GM21528 (cell line): ENCODE measurements around the gene FA2H.
"Not testable (repeated sequence)": the region's sequence is repeated elsewhere in the genome, so short reads cannot be mapped to it uniquely, and the experiment has no call there.

Source experiments
- ATAC-seq: cut with Tn5 transposase; IDR thresholded peaks from one replicate; pipeline ENCODE4 v1.9.1; 2021; ENCODE audit warnings: mild to moderate bottlenecking, moderate library complexity; ENCODE audit not compliant: unreplicated experiment, low FRiP score

The FA2H gene

DNA sequence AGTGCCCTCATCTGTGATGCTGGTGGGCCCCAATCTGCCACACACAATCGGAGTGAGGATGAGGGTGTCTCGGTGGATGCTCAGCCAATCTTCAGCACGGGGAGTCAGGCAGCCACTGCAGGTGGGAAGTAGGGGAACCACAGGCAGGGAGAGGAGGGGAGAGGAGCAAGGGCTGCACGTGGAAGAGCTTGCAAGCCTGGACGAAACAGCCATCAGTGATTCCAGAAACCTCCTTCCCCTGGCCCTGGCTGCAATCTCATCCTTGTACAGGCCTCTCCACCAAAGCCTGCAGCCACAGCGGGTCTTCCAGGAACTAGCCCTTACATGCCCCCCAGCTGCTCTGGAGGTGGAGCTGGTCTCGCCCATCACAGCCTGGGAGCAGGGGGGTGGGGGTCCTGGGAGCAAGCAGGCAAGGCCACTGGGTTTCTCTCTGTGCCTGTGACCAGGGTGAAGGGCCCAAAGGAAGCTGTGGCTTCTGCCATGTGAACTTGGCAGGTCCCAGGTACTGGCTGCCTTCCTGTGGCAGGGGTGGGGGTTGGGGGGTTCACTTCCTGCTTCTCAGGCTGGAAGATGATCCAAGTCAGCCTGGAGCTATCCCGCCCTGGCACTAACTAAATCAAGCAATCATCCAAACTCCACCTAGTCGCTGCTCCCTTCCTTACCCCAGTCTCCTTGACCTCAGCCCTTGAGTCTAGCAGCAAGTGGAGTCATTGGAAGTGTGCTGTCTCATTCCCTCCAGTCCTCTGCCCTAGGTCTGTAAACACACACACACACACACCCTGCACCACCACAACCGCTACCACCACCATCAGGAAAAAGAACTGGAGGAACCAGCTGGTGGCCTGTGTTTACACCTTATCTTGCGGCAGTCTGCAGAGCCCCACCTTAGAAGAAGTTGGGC is 44.6 kb downstream of the FA2H start:
- ATAC-seq = no peak

DNA sequence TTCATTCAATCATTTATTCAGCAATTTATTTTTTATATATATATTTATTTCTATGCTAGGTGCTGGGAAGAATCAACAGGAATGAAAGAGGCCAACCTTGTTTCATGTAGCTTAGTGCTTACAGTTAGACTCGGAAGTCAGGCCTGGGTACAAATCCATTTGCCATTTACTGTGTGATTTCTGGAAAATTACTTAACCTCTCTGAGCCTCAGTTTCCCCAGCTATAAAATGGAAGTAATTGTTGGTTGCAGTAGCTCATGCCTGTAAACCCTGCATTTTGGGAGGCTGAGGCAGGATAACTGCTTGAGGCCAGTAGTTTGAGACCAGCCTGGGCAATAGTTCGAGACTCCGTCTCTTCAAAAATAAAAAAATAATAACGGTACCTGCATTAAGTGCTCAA is 46.7 kb downstream of the FA2H start:
- no peak for ATAC-seq

DNA sequence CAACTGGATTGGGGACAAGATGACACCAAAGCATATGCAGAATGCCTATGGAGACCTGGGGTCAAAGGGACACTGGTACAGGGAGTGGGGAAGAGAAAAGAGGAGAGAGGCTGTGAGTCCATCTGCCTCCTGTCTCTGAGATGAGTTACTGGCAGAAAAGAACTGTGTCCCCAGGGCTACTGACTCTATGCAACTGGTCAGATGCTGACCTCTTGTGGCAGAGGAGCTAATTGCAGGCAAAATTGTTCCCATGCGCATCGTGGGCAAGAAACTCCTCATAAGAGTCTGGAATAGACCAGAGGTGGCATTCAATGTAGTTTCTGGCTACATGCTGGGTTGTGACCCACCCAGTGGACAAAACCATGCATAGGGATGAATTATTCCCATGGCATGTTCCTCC is 47.9 kb downstream of the FA2H start:
- no peak for ATAC-seq

DNA sequence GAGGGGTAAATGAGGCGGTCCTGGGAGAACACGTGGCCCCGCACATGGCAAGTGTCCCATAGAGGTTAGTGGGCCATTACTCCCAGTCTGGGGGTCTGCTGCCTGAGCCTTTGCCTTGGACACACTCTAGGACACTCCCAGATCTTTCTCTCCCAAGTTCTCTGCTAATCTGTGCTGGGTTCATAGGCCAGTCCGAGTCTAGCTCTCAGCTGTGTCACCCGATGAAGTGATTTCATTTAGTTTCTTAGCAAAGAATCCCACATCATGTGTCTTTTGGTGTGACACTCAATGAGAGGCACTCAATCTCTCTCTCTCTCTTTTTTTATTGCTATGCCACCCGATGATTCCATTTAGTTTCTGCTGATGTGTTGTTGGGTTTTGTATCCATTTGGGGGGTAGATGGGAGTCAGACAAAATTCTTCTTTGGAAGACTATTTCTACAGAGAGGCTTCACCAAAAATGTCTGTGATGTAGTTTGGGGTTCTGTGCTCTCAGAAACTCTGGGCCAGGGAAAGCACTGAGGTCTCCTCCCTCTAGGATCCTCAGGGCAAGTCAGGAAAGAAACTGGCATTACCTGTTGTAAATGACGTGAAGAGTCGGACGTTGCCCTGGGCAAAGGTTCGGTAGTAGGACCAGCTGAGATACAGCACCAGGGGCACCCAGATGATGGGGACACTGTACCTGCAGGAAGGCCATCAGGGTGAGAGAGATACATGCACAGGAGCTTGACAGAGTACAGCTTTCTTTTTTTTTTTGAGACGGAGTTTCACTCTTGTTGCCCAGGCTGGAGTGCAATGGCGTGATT is 48.8 kb downstream of the FA2H start:
- ATAC-seq = no peak

DNA sequence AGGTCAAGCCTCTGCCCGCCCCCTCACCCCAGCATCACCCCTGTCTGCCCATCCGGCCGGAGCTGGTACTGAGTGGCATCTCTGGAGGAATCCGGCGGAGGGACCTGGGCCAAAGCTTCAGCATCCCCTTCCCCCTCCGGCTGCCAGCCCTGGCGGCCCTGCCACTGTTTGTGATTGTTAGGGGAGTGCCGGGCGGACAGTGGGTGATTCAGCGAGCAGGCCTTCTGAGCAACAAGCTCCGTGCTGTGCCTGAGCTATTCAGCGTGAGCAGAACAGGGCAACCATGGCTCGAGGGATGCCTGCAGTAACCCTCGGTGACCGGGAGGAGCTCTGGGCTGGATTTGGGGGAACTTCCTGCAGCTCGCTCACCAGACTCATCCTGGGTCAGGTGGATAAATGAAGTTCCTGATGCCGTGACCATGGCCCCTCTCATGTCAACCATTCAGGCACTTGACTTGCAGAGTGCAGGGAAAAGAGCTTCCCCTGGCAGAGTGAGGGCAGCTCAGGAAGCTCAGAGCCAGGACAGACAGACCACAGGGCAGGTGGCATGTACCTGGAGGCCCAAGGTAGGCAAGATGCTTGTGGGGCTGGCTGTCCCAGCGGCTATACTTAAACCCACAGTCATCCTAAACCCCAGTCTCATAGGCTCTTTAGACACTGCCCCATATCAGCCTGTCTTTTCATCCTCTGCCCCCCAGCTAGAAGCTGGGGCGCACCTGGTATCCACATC is 49.6 kb downstream of the FA2H start:
- ATAC-seq = no peak

DNA sequence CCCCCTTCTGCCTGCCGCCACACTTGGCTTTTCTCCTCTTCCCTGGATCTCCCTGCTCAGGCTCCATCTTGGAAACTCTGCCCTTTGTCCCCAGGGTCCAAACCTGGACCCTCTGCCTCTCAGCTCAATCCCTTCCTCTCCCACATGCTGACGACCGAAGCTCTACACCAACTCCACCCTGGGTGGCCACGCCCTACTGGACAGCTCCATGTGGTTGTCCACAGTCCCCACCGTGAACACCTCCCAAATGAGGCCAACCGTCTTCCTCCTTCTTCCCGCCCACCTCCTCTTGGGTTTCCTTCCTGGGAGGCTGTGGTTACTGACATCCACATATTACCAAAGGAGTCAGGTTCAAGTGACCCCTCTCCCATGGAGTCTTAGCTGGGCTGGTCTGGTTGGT is 51.4 kb downstream of the FA2H start:
- ATAC-seq = no peak

DNA sequence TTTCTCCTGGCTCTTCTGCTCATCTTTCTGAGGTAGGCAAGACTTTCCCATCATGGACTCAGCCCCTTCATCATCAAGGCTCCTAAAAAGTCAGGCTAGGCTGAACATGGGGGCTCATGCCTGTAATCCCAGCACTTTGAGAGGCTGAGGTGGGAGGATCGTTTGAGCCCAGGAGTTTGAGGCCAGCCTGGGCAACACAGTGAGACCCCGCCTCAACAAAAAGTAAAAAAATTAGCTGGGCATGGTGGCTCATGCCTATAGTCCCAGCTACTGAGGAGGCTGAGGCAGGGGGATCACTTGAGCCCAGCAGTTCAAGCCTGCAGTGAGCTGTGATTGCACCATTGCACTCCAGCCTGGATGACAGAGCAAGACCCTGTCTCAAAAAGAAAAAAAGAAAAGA is 52.5 kb downstream of the FA2H start:
- ATAC-seq = not testable (repeated sequence)

DNA sequence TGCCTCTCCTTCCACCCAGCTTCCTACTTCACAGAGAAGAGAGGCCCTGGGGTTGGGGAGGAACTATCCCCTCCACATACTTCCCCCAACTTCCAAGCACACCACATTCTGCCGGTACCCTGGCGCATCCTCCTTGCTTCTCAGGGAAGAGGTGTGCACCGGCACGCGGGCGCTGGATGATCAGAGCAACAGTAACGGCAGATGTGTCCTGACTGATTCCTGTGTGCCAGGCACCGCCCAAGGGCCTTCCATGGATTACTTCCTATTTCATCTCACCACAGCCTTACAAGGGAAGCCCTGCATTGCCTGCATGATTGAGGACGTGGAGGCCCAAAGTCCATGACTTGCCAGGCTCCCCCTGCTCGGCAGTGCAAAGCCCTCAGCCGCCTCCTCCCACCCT is 52.9 kb downstream of the FA2H start:
- no peak for ATAC-seq

DNA sequence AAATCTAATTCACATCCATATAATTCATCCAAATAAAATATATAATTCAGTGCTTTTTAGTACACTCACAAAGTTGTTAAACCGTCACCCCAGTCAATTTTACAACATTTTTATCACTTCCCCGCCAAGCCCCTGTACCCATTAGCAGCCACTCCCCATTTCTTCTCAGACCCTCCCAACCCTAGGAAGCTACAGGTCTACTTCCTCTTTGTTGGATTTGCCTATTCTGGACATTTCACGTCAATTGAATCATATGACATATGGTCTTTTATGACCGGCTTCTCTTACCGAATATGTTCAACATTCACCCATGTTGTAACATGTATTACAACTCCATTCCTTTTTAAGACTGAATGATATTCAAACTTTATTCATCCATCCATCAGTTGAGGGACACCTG is 54.0 kb downstream of the FA2H start:
- no peak for ATAC-seq

DNA sequence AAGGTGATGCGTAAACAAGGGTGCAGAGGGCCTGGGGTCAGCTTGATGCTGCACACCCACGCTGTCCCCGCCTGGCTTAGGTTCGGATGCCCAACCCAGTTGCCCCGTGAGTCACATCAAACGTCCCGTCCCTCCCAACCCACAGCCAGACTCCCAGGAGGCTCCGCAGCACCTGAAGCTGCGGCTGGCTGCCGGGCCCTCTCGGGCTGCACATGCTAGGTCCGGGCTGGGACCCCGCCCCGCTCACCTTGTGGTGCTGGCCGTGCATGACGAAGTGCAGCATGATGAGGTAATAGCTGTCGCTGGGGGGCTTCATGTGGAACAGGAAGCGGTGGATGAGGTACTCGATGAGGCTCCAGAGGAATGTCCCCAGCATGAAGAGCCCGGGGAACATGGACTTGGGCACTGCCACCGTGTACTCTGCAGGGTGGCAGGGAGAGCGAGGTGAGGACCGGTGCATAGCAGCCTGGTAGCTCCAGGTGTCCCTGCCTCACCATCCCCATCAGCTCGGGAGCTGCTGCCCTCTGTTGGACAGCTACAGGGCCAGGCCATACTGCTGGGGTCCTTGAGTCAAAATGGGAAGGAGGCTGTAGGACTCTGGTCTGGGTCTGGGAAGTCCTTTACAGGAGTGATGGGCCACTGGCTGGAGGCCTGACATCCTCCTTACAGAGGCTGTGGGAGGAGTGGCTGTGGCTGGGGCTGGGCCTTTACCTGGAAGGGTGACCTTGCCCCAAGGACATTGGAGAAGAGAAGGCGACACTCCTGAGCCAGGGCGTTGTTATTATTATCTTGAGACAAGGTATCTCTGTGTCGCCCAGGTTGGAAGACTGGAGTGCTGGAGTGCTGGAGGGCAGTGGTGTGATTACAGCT is 55.6 kb downstream of the FA2H start:
- ATAC-seq = no peak

DNA sequence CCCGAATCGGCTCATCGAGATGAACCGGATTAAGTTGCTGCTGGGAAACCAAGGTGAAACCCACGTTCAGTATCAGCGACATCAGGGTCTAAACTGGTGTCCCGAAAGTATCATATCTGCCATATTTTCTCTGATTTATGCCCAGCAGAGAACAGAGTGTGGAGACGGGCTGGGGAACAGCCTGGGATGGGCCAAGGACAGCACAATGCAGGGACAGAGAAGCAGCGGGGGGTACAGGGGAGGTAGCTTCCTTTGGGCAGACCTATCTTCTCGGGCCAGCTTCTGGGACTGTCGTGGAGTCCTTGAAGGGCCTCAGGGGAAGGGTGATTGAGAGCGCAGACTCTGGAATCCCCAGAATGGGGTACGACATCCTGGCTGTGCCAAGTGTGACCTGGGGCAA is 56.5 kb downstream of the FA2H start:
- no peak for ATAC-seq

DNA sequence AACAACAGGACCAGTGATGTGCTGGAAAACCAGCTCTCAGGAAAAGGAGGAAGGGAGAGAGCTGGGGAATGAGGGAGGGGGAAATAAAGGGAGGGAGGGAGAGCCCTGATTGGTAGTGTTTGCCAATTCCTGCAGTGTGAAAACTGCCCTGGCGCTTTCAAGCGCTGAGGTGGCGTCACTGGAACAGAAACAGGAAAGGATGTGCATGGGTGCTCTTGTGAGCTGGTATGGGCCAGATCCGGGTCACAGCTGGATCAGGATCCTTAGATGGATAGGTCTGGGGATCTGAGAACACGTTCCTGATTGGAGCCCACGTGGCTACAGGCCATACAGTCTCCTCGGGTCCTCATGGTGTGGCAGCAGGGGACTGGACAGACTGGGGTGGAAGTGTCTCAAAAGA is 57.3 kb downstream of the FA2H start:
- no peak for ATAC-seq

DNA sequence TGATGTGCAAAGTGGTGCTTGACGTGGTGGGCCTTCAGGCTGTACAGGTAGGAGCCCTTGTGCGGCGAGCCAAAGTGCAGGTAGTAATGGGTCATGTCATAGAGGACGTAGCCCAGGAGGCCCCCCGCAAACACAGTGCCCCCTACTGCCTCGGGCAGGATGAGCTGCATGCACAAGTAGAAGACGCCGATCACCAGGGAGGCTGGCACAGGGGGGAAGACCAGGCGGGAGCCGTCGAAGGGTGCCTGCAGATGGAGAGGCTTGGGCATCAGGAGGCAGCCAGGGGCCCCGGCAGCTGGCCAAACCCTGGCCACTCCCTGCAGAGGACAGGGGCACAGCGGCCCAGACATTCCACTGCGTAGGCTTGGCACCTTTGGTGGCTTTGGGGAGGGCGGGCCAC is 58.3 kb downstream of the FA2H start:
- no peak for ATAC-seq

DNA sequence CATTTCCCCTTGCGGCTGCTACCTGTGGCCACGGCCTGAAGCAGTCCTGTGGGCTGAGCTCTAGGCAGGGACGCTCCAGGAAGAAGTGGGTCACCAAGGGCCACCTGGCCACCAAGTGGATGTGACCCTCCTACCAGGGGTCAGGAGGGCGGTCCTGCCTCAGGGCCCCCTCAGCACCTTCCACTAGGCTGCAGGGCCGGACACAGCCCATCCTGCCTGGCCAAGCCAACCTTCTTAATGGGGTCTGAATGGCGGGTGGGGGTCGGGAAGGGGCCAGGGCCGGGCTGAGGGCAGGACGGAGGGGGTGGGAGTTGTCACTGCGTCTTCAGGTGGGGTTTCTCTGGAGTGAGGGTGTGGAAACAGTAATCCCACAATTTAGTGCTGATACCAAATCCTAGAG is 60.7 kb downstream of the FA2H start:
- no peak for ATAC-seq

DNA sequence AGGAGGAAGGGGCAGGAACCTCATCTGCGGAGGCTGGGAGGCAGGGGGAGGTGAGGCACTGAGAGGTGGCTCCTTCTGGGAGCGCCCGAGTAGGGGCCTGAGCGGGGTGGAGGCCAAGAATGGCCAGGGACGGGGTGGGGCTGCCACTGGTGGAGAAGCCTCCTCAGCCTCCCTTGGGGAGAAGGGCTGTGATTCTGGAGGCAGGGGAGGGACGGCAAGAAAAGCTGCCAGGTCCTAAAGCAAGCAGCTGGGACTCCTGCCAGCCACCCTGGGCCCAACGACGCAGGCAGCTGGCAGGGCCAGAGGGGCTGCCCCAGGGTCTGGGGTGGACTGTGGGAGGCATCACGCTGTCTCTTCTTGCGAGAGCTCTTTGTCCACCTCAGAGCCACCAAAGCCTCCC is 61.3 kb downstream of the FA2H start:
- no peak for ATAC-seq

DNA sequence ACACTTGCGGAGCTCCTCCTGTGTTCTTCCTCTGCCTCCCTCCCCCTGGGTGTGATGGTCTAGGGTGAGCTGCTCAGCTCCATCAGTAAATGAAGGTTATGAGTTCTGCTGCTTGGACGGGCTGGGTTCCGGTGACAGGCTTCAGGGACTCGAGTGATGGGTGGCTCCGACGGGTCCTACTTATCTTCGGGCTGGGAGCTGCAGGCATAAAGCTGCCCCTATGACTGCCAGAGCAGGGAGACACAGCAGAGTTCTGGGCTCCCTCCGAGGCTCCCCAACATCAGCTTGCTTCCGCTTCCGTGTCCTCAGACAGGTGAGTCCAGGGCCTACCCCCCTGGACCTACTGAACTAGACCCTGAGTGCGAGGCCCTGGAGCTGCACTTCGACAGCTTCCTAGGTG is 62.7 kb downstream of the FA2H start:
- ATAC-seq = no peak

DNA sequence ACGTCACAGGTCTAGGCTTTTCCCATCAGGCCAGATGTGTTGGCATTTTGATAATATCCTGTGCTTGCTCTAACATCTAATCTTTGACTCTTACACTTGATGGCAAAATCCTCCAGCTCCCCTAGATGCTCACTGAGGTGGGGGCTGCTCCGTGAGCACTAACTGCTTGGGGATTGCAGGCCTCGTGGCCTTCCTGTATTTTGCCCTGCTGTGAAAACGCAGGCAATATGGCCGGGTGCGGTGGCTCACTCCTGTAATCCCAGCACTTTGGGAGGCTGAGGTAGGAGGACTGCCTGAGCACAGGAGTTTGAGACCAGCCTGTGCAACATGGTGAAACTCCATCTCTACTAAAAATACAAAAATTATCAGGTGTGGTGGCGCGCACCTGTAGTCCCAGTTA is 64.2 kb downstream of the FA2H start:
- no peak for ATAC-seq

DNA sequence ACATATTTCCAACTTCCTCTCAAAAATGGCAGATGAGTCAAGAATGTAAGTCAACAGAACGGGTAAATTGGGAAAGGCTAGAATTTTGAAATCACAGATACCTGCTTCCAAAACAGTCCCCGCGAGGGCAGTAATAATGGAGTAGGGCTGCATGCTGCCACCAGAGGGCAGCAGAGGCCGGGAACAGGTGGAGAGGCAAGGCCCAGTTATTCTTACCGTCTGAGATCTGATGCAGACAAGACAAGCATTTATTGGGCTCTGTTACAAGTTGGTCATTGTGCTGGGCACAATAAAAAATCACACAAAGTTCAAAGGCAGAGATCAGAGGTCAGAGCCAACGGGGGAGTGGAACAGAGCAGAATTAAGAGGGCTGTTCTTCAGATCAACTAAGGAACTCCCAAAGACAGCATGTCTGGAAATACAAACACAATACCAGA is 65.2 kb downstream of the FA2H start:
- ATAC-seq = peak; percentile 75

DNA sequence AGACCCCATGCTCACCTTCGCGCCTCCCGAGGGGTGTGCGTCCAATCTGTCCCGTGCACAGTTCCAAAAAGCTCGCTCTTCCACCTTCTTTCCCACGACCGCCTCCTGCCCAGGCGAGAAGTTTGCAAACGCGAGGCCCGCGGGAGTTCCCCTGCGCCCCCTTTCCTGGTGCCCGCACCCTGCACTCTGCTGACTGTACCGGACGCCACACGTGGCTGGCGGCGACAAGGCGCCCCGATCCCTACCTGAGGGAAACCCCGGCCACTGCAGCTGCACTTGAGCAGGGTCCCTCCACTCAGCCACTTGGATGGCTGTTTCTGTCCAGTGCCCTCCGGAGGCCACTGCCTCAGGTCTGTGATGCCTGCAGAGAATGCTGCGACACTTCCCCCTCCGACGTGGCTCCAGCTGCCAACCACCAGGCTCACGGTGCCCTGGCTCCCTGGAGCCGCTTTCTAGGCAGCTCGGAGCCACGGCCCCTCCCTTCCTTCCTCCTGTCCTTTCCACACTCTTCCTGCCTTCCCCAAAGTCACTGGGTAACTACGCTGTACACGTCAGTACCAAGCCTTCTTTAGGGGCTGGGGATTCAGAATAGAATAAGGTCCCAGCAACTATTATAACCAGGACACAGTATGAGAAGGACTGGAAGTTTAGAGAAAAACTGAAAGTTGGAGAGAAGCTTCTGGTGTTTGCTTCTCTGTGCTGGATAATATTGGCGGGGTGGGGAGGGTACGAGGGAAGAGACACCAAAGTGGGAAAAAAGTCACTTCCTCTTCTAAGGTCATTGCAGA is 74.0 kb downstream of the FA2H start, which contains the start of gene MLKL:
MLKL (minus strand) TSS at position 425 of the 788 bp plus-strand sequence. CDS start 5,105 bp downstream, outside the sequence.
- peak; percentile 40 for ATAC-seq
